AG04449 (cell line): ENCODE results near the gene IGSF23.
A peak's percentile ranks its signal among the peaks of the same experiment; 100 is the strongest.

Experiments
- CTCF ChIA-PET: fragments of 350-600 bp; formaldehyde crosslinking; extraction: SDS; loops from one replicate; lab custom pipeline; 2021; ENCODE audit warnings: antibody characterized with exemption; lab: Yijun Ruan, JAX
- POLR2A ChIA-PET: fragments of 400-600, 350-600 bp; formaldehyde crosslinking; extraction: SDS; loops from one replicate; lab custom pipeline; 2020; ENCODE audit warnings: antibody characterized with exemption, inconsistent platforms; lab: Yijun Ruan, JAX
- DNase-seq: peaks from one replicate; pipeline ENCODE4 v3.0.0-alpha.2; 2010; ENCODE audit warnings: low read depth, low spot score
- H3K4me3 ChIP-seq: 2 replicates; pipeline ENCODE4 v1.5.1; 2011; ENCODE audit warnings: low read depth, mild to moderate bottlenecking, control low read depth, low read length
- CTCF ChIP-seq: IDR thresholded peaks from one replicate; pipeline ENCODE4 v1.5.1; 2011; ENCODE audit warnings: mild to moderate bottlenecking, moderate library complexity, low read length, control low read depth, inconsistent platforms; ENCODE audit not compliant: insufficient read depth; ENCODE audit errors: missing control alignments

The IGSF23 gene

GRCh38 chr19:44641501-44642265, 28.3 kb downstream of the IGSF23 start:
- no peak for TF ChIP-seq CTCF
- ChIA-PET POLR2A (interaction anchor here (2.1 kb wide), 1 partner anchor 15 kb away, joined by 5 read pairs; no protein-coding TSS in a partner anchor), CTCF (interaction anchor here (1.5 kb wide), 1 partner anchor 53 kb away, joined by 4 read pairs; no protein-coding TSS in a partner anchor)

GRCh38 chr19:44642377-44642776, 29.0 kb downstream of the IGSF23 start:
- no peak for DNase-seq
- CTCF ChIA-PET = interaction anchor here (0.9 to 2.3 kb wide), 4 partner anchors 11 to 132 kb away, joined by 3 to 15 read pairs (median 4); no protein-coding TSS in a partner anchor
- H3K4me3 ChIP-seq = no peak overlapping the region
- TF ChIP-seq CTCF = no peak
- POLR2A ChIA-PET = no interaction called here

More at GRCh38 chr19:44641501-44642265, 28.3 kb downstream of the IGSF23 start:
- no peak overlapping the region for H3K4me3 ChIP-seq
- DNase-seq = no peak

- peak within 1 kb of the TSS; percentile 90 for H3K4me3 ChIP-seq
- ChIA-PET POLR2A (interaction anchor here (0.7 to 1.4 kb wide), 5 partner anchors 11 to 55 kb away, joined by 4 to 12 read pairs (median 4); no protein-coding TSS in a partner anchor), CTCF (interaction anchor here (0.9 to 3.4 kb wide), 9 partner anchors 10 to 127 kb away, joined by 3 to 15 read pairs (median 4); no protein-coding TSS in a partner anchor)
- no peak for TF ChIP-seq CTCF
- DNase-seq = no peak
Measured at GRCh38 chr19:44643605-44644401, 30.4 kb downstream of the IGSF23 start, which contains the start of gene PVR. Gene PVR, plus strand, starts transcription at chr19:44643910. Its CDS starts 187 bp downstream, at chr19:44644097.

GRCh38 chr19:44644402-44645016, 31.1 kb downstream of the IGSF23 start:
- H3K4me3 ChIP-seq = peak overlapping the region; percentile 90
- CTCF ChIA-PET = interaction anchor here (0.9 to 3.4 kb wide), 7 partner anchors 9 to 126 kb away, joined by 3 to 15 read pairs (median 5); no protein-coding TSS in a partner anchor
- no peak for TF ChIP-seq CTCF
- POLR2A ChIA-PET = interaction anchor here (0.7 to 1.4 kb wide), 4 partner anchors 10 to 41 kb away, joined by 4 to 12 read pairs (median 6); no protein-coding TSS in a partner anchor
- no peak for DNase-seq

GRCh38 chr19:44645407-44646048, 32.2 kb downstream of the IGSF23 start:
- H3K4me3 ChIP-seq = peak overlapping the region; percentile 47
- ChIA-PET CTCF (interaction anchor here (1.0 to 3.4 kb wide), 2 partner anchors 12 to 125 kb away, joined by 5 to 7 read pairs; no protein-coding TSS in a partner anchor), POLR2A (interaction anchor here (0.7 to 1.1 kb wide), 4 partner anchors 19 to 56 kb away, joined by 3 to 5 read pairs (median 3); no protein-coding TSS in a partner anchor)
- TF ChIP-seq CTCF = no peak
- DNase-seq = no peak
